Stromal cell of bone marrow (primary cell): ENCODE data around the gene LMNTD2.
A peak's percentile ranks its signal among the peaks of the same experiment; 100 is the strongest.

Experiments used
- DNase-seq: peaks from one replicate; pipeline ENCODE4 v3.0.0-alpha.2; 2012; ENCODE audit warnings: low read depth

LMNTD2 gene

GRCh38 chr11:560305-561147, at the start of gene LMNTD2, which contains the start of gene RASSF7:
LMNTD2 (minus strand) TSS chr11:560738; CDS start chr11:560716, 22 bp downstream.
RASSF7 (plus strand) TSS chr11:560970; CDS start chr11:561769, 799 bp downstream.
- DNase-seq = peak; percentile 43

GRCh38 chr11:609341-609811, 48.8 kb upstream of the LMNTD2 start:
- no peak for DNase-seq

GRCh38 chr11:608791-609251, 48.3 kb upstream of the LMNTD2 start:
- no peak for DNase-seq

- DNase-seq = no peak
These were observed 47.6 kb upstream of the LMNTD2 start for GRCh38 chr11:607971-608659.

- no peak for DNase-seq
These were observed 46.7 kb upstream of the LMNTD2 start for GRCh38 chr11:607020-607780.

- DNase-seq = no peak
These were observed 45.7 kb upstream of the LMNTD2 start for GRCh38 chr11:606245-606644.

GRCh38 chr11:605286-606129, 45.0 kb upstream of the LMNTD2 start:
- no peak for DNase-seq

- no peak for DNase-seq
These were observed 42.6 kb upstream of the LMNTD2 start for GRCh38 chr11:603154-603553.

- DNase-seq = no peak
These were observed 41.2 kb upstream of the LMNTD2 start for GRCh38 chr11:601573-602245.

GRCh38 chr11:598005-598680, 37.6 kb upstream of the LMNTD2 start:
- no peak for DNase-seq

GRCh38 chr11:597166-597725, 36.7 kb upstream of the LMNTD2 start:
- no peak for DNase-seq

- no peak for DNase-seq
These were observed 35.8 kb upstream of the LMNTD2 start for GRCh38 chr11:596374-596773.

GRCh38 chr11:595400-595799, 34.9 kb upstream of the LMNTD2 start:
- DNase-seq = no peak

- no peak for DNase-seq
These were observed 32.8 kb upstream of the LMNTD2 start for GRCh38 chr11:593347-593746.

- DNase-seq = no peak
These were observed 32.4 kb upstream of the LMNTD2 start for GRCh38 chr11:592918-593317.

GRCh38 chr11:592501-592900, 32.0 kb upstream of the LMNTD2 start:
- no peak for DNase-seq

- DNase-seq = no peak
These were observed 30.5 kb upstream of the LMNTD2 start for GRCh38 chr11:590997-591396.

GRCh38 chr11:589798-590197, 29.3 kb upstream of the LMNTD2 start:
- DNase-seq = no peak

GRCh38 chr11:587978-588380, 27.4 kb upstream of the LMNTD2 start:
- no peak for DNase-seq

- DNase-seq = no peak
These were observed 27.0 kb upstream of the LMNTD2 start for GRCh38 chr11:587546-587945.
